GM06990 (cell line): ENCODE data around the gene S100A3.

Experiments used
- DNase-seq: peaks from one replicate; pipeline ENCODE4 v3.0.0-alpha.2; 2011; ENCODE audit not compliant: insufficient read length; ENCODE audit errors: extremely low read depth
- H3K27me3 ChIP-seq: replicated peaks from 2 replicates; pipeline ENCODE4 v1.6.0; 2011; ENCODE audit warnings: low read length; ENCODE audit not compliant: control insufficient read depth, insufficient read depth
- H3K36me3 ChIP-seq: 2 replicates; pipeline ENCODE4 v1.5.1; 2011; ENCODE audit warnings: low read length; ENCODE audit not compliant: control insufficient read depth, insufficient read depth
- H3K4me3 ChIP-seq: replicated peaks from 2 replicates; pipeline ENCODE4 v1.5.1; 2011; ENCODE audit warnings: low read depth, mild to moderate bottlenecking, control low read depth, low read length
- TF ChIP-seq, protein P1 (sequence below): IDR thresholded peaks from 2 replicates; pipeline ENCODE4 v1.5.1; 2011; ENCODE audit warnings: low read length, control low read depth, mild to moderate bottlenecking, inconsistent platforms; ENCODE audit not compliant: insufficient read depth, poor library complexity, severe bottlenecking

S100A3 gene

GRCh38 chr1:153553830-153554541 lies 4.9 kb upstream of the S100A3 start:
- TF ChIP-seq, protein P1, sequence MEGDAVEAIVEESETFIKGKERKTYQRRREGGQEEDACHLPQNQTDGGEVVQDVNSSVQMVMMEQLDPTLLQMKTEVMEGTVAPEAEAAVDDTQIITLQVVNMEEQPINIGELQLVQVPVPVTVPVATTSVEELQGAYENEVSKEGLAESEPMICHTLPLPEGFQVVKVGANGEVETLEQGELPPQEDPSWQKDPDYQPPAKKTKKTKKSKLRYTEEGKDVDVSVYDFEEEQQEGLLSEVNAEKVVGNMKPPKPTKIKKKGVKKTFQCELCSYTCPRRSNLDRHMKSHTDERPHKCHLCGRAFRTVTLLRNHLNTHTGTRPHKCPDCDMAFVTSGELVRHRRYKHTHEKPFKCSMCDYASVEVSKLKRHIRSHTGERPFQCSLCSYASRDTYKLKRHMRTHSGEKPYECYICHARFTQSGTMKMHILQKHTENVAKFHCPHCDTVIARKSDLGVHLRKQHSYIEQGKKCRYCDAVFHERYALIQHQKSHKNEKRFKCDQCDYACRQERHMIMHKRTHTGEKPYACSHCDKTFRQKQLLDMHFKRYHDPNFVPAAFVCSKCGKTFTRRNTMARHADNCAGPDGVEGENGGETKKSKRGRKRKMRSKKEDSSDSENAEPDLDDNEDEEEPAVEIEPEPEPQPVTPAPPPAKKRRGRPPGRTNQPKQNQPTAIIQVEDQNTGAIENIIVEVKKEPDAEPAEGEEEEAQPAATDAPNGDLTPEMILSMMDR: no peak
- H3K4me3 ChIP-seq: no peak overlapping the region
- DNase-seq: no peak
- H3K27me3 ChIP-seq: no peaks in the 10 kb centered on the region; the same call in 1 of the 2 replicates
- no peaks in the 10 kb centered on the region for H3K36me3 ChIP-seq

DNA sequence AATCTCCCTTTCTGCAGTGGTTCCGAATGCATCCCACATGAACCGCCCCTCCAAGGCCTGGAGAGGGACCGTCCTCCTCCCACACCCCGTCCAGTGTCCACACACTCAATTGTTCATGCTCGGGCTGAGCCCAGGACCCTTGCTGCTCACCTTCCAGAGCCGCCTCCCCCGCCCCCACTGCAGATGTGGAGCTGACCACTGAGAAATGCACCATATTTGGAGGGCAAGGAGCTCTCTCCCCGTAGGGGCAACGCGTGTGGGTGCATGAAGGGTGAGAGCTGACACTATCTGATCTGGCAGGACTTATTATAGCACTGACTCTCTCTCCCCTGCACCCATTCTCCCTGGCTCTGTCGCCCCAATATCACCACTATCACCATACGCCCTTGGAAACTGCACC lies 4.0 kb upstream of the S100A3 start:
- H3K27me3 ChIP-seq: no peaks in the 10 kb centered on the region; the same call in 1 of the 2 replicates
- no peak overlapping the region for H3K4me3 ChIP-seq
- H3K36me3 ChIP-seq: no peaks in the 10 kb centered on the region
- TF ChIP-seq, protein P1: no peak
- no peak for DNase-seq

DNA sequence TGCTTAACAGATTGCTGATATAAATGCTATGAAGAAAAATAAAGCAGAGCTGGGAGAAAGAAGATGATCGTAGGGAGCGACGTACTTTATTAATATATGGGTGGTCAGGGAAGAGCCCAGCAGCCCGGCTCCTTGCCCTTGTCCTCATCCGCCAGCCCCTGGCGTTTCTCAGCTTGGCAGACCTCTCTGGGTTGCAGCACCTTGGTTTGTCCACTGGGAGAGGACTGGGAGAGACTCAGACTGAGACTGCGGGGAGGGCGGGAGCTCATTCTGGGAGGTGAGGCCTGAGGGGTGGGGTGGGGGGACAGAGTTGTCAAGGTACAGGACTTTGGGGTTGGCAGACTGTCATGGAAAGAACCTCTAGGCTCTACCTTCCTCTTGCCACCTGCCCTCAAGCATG lies 3.3 kb upstream of the S100A3 start:
- no peaks in the 10 kb centered on the region; the same call in 1 of the 2 replicates for H3K27me3 ChIP-seq
- no peaks in the 10 kb centered on the region for H3K36me3 ChIP-seq
- H3K4me3 ChIP-seq: no peak overlapping the region
- TF ChIP-seq, protein P1: no peak
- no peak for DNase-seq

DNA sequence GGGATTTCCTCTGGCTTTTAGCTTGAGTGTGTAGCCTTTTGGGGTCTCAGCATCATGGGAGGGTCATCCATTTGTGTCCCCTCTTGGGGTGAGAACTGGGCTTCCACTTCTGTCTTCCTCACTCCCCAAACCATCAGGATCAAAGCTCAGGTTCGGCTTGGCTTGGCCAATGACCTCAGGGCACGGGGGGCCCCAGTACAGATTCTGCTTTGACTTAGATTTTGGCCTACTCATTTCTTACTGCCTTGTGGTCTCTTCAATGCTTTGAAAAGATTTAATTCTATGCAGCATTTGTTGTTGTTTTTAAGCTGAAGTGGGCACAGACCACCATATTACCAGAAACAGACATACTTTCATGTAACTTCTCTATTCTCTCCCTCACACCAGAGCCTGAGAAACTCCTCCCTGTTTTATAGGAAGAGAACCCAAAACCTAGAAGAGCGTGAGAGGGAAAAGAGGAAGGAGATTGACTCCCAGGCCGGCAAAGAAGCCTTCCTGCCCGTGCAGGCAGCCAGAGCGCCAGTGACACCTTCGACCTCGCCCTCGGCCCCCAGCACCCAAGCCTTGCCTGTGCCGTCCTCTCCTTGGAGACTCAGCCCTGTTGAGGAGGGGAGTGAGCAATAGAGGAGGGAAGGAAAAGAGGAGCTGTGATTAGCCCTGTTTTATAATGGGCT lies 1.9 kb upstream of the S100A3 start:
- TF ChIP-seq, protein P1: no peak
- Histone ChIP-seq H3K4me3 (no peak overlapping the region), H3K36me3 (no peaks in the 10 kb centered on the region), H3K27me3 (no peaks in the 10 kb centered on the region; the same call in 1 of the 2 replicates)
- no peak for DNase-seq

GRCh38 chr1:153550398-153550758 lies 1.3 kb upstream of the S100A3 start:
- Histone ChIP-seq H3K36me3 (no peaks in the 10 kb centered on the region), H3K27me3 (no peaks in the 10 kb centered on the region; the same call in 1 of the 2 replicates), H3K4me3 (no peak overlapping the region)
- DNase-seq: no peak
- TF ChIP-seq, protein P1: no peak
